SK-N-DZ (cell line): Measurements from ENCODE around the gene KBTBD13. TPM values are rescaled to one million over a fixed set of nuclear protein-coding genes. Genes with fewer than 3 reads are reported as not detected.
"Not testable (repeated sequence)": the region's sequence is repeated elsewhere in the genome, so short reads cannot be mapped to it uniquely, and the experiment has no call there.

Experiments used
- DNase-seq: peaks from one replicate; pipeline ENCODE4 v3.0.0-alpha.2; 2015; ENCODE audit warnings: low spot score
- polyA plus RNA-seq, 2 experiments: library from polyadenylated mRNA; depleted of rRNA; stranded (reverse); fragments of >200 nt; gene quantifications; 2 replicates each; pipeline ENCODE4 v1.2.3, GENCODE V29; 2014

The KBTBD13 gene
- polyA plus RNA-seq (2014; cell fraction: cytosol; rRNA removed), result 0.10 and 0.23 TPM in 2 replicates
- 0.39 TPM in 1 of 2 replicates, not detected in the other for polyA plus RNA-seq (2014; cell fraction: nucleus; rRNA removed)

GRCh38 chr15:65076486-65077290 lies at the start of gene KBTBD13:
KBTBD13 (plus strand) TSS chr15:65076746; CDS start chr15:65076816, 70 bp downstream.
- no peak for DNase-seq

- DNase-seq, result no peak
These were observed 49.8 kb upstream of the KBTBD13 start for GRCh38 chr15:65026756-65027155.

GRCh38 chr15:65027593-65027992 lies 49.0 kb upstream of the KBTBD13 start:
- no peak for DNase-seq

- no peak for DNase-seq
These were observed 48.2 kb upstream of the KBTBD13 start for GRCh38 chr15:65028338-65028737.

- DNase-seq, result peak; percentile 82
These were observed 47.4 kb upstream of the KBTBD13 start, which contains the start of gene MTFMT for GRCh38 chr15:65028921-65029735. MTFMT (minus strand) TSS chr15:65029639; CDS start chr15:65029613, 26 bp downstream.

GRCh38 chr15:65029736-65030208 lies 46.8 kb upstream of the KBTBD13 start:
- no peak for DNase-seq

- DNase-seq, result peak; percentile 84
These were observed 43.6 kb upstream of the KBTBD13 start for GRCh38 chr15:65032801-65033537.

GRCh38 chr15:65033659-65034269 lies 42.8 kb upstream of the KBTBD13 start:
- DNase-seq, result peak; percentile 58

GRCh38 chr15:65034719-65035118 lies 41.8 kb upstream of the KBTBD13 start:
- no peak for DNase-seq

- no peak for DNase-seq
These were observed 39.2 kb upstream of the KBTBD13 start for GRCh38 chr15:65037309-65037708.

- no peak for DNase-seq
These were observed 38.1 kb upstream of the KBTBD13 start for GRCh38 chr15:65038428-65038827.

- no peak for DNase-seq
These were observed 37.7 kb upstream of the KBTBD13 start for GRCh38 chr15:65038836-65039235.

GRCh38 chr15:65040461-65040860 lies 36.1 kb upstream of the KBTBD13 start:
- DNase-seq, result no peak

GRCh38 chr15:65041787-65042186 lies 34.8 kb upstream of the KBTBD13 start:
- no peak for DNase-seq

GRCh38 chr15:65042776-65043327 lies 33.7 kb upstream of the KBTBD13 start:
- no peak for DNase-seq

GRCh38 chr15:65044218-65044617 lies 32.3 kb upstream of the KBTBD13 start:
- DNase-seq, result not testable (repeated sequence)

- DNase-seq, result peak; percentile 68
These were observed 31.6 kb upstream of the KBTBD13 start, which contains the start of gene SLC51B for GRCh38 chr15:65044724-65045481. SLC51B (plus strand) TSS chr15:65045387; CDS start chr15:65050005, 4,618 bp downstream.

GRCh38 chr15:65048241-65048640 lies 28.3 kb upstream of the KBTBD13 start:
- DNase-seq, result no peak

- peak; percentile 98 for DNase-seq
These were observed 27.1 kb upstream of the KBTBD13 start for GRCh38 chr15:65049418-65049840.

- no peak for DNase-seq
These were observed 26.3 kb upstream of the KBTBD13 start for GRCh38 chr15:65050270-65050669.
